Thymus (tissue), 11 donors: Measurements from ENCODE around the gene ATP5F1C. TPM values are rescaled to one million over a fixed set of nuclear protein-coding genes. Genes with fewer than 3 reads are reported as not detected.

Experiments used
- DNase-seq, 9 donors: peaks; one replicate each; pipeline ENCODE4 v3.0.0-alpha.2; 2013; ENCODE audit warnings: low spot score in 9 of 9, low read depth in 6 of 9, missing footprints in 1 of 9
- H3K27ac ChIP-seq, 2 donors: one replicate each; pipeline ENCODE4 v1.5.1; 2013; ENCODE audit warnings: control low read depth in 1 of 2, low read depth in 1 of 2, low read length in 1 of 2, mild to moderate bottlenecking in 1 of 2, moderate library complexity in 1 of 2
- H3K27me3 ChIP-seq, 2 donors: one replicate each; pipeline ENCODE4 v1.5.1; 2013; ENCODE audit warnings: low read length in 1 of 2; ENCODE audit not compliant: control insufficient read depth in 2 of 2, insufficient read depth in 1 of 2
- H3K36me3 ChIP-seq, 2 donors: one replicate each; pipeline ENCODE4 v1.5.1; 2013; ENCODE audit warnings: low read length in 1 of 2, mild to moderate bottlenecking in 1 of 2, moderate library complexity in 1 of 2; ENCODE audit not compliant: control insufficient read depth in 2 of 2, insufficient read depth in 2 of 2
- H3K4me1 ChIP-seq, 2 donors: one replicate each; pipeline ENCODE4 v1.5.1; 2013; ENCODE audit warnings: low read length in 2 of 2; ENCODE audit not compliant: control insufficient read depth in 2 of 2, insufficient read depth in 2 of 2
- H3K4me3 ChIP-seq, 2 donors: one replicate each; pipeline ENCODE4 v1.5.1; 2013; ENCODE audit warnings: low read length in 2 of 2, control low read depth in 1 of 2, mild to moderate bottlenecking in 1 of 2
- H3K9me3 ChIP-seq, 2 donors: one replicate each; pipeline ENCODE4 v1.5.1; 2013; ENCODE audit warnings: low read length in 1 of 2, mild to moderate bottlenecking in 1 of 2; ENCODE audit not compliant: control insufficient read depth in 2 of 2, insufficient read depth in 1 of 2
- WGBS: extraction: QIAGEN DNeasy Blood & Tissue Kit; methylation state at CpG from one replicate; pipeline ENCODE4 v1.1.7; 2013; 5-methylcytosine and 5-hydroxymethylcytosine counted together
- polyA plus RNA-seq: library from polyadenylated mRNA; stranded (reverse); fragments of 200-250 nt; gene quantifications from one replicate; pipeline ENCODE4 v1.2.3, GENCODE V29; 2013
- total RNA-seq: library from RNA; stranded (reverse); fragments of 120-200 nt; gene quantifications from one replicate; pipeline ENCODE4 v1.2.4, GENCODE V29; 2013
- donor health status: healthy.

ATP5F1C gene
- total and polyA plus RNA-seq, 2 donors = 257 to 491 TPM

DNA sequence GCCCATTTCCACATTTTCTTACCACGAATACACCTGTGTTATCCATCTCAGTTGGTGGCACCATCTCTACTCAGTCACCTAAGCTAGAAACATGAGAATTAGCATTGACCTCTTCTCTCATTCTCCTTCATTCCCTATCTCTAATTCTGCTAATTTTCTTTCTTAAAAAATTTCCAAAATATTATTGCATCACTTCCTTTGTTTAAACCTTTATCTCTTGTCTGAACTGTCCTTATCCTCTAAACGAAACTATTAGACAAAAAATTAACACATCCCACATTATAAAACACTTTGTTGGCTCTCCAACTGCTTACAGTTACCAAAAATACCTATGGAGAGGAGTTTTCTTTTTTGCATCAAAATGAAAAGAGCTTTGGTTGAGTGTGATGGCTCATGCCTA is 48.6 kb downstream of the ATP5F1C start:
- Histone ChIP-seq H3K27ac (no peak overlapping the region), H3K4me1 (no peaks in the 10 kb centered on the region), H3K36me3 (peaks cover under 1 to 5% of the 10 kb centered on the region in 2 donors), H3K4me3 (no peak overlapping the region), H3K27me3 (no peaks in the 10 kb centered on the region), H3K9me3 (no peaks in the 10 kb centered on the region)
- DNase-seq = no peak
- WGBS = 95% methylated on average over 2 of the region's 2 CpGs

DNA sequence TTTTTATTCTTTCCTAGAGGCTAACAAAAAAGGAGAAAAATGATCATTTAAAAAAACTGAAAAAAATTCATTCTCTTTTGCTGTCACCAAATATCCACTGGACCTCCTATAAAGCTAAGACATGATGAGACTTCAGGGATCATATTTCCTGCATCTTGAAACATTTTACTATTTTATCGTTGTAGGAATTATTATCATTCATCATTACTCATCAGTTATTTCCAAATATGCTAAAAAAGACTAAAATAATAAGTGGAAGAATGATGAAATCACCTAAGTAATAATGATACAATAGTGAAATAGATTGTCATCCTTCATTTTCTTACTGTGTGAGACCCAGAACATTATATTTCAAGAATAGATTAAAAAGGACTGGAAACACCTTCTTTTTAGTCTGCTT is 58.6 kb downstream of the ATP5F1C start:
- Histone ChIP-seq H3K27ac (no peak overlapping the region), H3K36me3 (peaks cover 0 to 7% of the 10 kb centered on the region in 2 donors), H3K4me3 (no peak overlapping the region), H3K27me3 (no peaks in the 10 kb centered on the region), H3K4me1 (no peaks in the 10 kb centered on the region), H3K9me3 (peaks cover 0 to 3% of the 10 kb centered on the region in 2 donors)
- DNase-seq = no peak
- 89% methylated on average over 1 of the region's 1 CpG for WGBS

DNA sequence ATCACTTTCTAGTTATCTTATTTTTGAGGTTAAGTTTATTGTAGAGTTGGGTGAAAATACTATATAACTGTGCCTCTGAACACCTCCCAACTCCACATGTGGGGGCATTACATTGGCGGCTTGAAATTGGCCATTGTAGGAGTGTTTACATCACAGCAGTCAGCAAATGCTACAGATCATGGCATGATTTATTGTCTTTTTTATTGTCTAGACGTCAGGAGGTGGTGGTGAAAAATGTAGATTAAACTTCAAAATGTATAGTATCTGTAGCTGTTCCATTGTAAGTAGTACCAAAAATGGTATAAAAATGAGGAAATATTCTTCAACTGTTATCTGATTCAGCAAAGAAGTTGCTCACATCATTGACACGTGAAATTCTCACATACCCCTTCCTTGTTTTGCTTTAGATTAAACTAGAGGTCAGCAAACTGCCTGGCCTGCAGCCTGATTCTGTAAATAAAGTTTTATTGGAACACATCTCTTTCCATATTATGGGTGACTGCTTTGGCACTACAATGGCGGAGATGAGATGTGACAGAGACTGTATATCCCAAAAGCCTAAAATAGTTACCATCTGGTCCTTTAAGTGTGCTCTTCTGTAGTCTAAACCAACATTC is 65.4 kb downstream of the ATP5F1C start:
- peaks cover 0 to 3% of the 10 kb centered on the region in 2 donors for H3K9me3 ChIP-seq
- H3K4me1 ChIP-seq = no peaks in the 10 kb centered on the region
- H3K4me3 ChIP-seq = no peak overlapping the region
- H3K27me3 ChIP-seq = no peaks in the 10 kb centered on the region
- whole genome bisulfite sequencing = 94% methylated on average over 4 of the region's 4 CpGs
- peaks cover 0 to 5% of the 10 kb centered on the region in 2 donors for H3K36me3 ChIP-seq
- no peak overlapping the region for H3K27ac ChIP-seq
- DNase-seq = no peak

DNA sequence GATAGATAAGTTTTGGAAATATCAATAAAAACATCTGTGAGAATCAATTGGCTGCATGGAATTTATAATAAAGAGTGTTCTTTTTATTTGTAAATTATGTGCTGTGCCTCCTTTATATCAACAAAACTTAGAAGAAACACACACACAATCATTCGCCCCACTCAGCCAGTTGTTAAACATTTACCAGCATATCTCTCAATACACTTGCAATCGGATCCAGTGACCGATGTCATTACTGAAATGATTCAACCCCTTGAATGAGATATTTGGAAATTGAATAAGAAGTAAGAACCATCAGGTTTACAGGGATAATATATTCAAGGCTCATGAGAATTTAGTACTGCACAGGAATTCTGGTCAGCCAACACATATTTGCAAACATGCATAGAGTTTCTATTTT is 65.9 kb downstream of the ATP5F1C start:
- WGBS = 98% methylated on average over 3 of the region's 3 CpGs
- H3K4me1 ChIP-seq = no peaks in the 10 kb centered on the region
- H3K27ac ChIP-seq = no peak overlapping the region
- H3K4me3 ChIP-seq = no peak overlapping the region
- H3K36me3 ChIP-seq = peaks cover 0 to 5% of the 10 kb centered on the region in 2 donors
- H3K9me3 ChIP-seq = peaks cover 0 to 3% of the 10 kb centered on the region in 2 donors
- DNase-seq = no peak
- no peaks in the 10 kb centered on the region for H3K27me3 ChIP-seq

DNA sequence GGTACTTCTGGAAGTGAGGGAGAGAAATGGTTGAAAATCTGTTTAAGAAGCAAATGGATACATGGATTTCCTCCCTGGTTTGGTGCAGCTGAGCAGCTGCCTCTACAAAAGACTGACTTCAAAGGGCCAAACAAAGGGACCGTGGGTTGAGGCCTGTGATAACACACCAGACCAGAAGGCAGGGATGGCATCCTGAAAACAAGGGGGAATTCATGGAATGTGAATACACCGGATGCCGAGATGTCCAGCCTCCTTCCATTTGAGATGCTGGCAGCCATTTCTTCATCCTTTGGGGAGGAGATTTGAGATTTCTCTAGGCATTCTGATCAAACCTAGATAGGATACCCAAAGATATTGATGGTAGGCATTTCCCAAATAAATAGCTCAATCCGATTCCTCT is 67.2 kb downstream of the ATP5F1C start:
- Histone ChIP-seq H3K36me3 (peaks cover 0 to 5% of the 10 kb centered on the region in 2 donors), H3K4me3 (no peak overlapping the region), H3K27ac (no peak overlapping the region), H3K4me1 (no peaks in the 10 kb centered on the region), H3K27me3 (no peaks in the 10 kb centered on the region), H3K9me3 (peaks cover 0 to 6% of the 10 kb centered on the region in 2 donors)
- WGBS = 93% methylated on average over 4 of the region's 4 CpGs
- no peak for DNase-seq

DNA sequence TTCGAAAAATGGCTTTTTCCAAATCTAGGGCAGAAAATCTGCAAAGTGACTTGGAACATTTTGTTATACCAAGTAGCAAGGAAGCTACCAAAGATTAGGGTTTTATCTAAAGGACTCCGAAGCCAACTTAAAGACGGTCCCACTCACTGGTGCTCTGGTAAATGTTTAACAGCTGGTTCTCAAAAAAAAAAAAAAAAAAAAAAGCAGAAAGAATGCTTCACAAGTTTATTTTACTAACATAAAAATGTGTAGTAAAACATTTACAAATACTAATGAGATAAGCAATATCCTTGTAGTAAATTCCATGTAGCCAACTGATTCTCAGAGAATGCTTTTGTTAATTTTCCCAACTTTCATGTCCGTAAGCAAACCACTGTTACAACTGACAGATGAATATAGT is 68.7 kb downstream of the ATP5F1C start:
- Histone ChIP-seq H3K27ac (no peak overlapping the region), H3K9me3 (peaks cover 0 to 11% of the 10 kb centered on the region in 2 donors), H3K27me3 (no peaks in the 10 kb centered on the region), H3K4me3 (no peak overlapping the region), H3K36me3 (peaks cover 0 to 5% of the 10 kb centered on the region in 2 donors), H3K4me1 (no peaks in the 10 kb centered on the region)
- no peak for DNase-seq
- 62% methylated on average over 4 of the region's 4 CpGs for WGBS

DNA sequence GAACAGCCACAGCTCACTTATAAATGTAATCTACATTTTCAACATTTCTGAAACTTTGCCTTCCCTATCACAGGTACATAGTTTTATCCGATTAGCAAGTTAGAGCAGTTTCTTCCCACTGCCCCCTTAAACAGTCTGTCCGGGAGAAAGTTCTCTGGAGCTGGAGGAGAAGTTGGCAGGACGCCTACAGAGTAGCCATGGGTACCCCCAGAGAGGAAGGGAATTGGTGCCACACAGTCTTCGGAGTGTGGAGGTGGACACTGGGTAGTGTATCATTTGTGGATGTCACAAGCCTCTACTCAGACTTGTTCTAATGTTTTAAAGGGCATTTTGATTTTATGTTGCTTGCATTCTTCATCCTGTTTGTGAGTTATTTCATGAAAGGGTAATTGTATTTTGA is 69.3 kb downstream of the ATP5F1C start:
- Histone ChIP-seq H3K27ac (no peak overlapping the region), H3K36me3 (no peaks in the 10 kb centered on the region), H3K9me3 (peaks cover 0 to 11% of the 10 kb centered on the region in 2 donors), H3K27me3 (no peaks in the 10 kb centered on the region), H3K4me3 (no peak overlapping the region), H3K4me1 (no peaks in the 10 kb centered on the region)
- 94% methylated on average over 4 of the region's 4 CpGs for WGBS
- no peak for DNase-seq

Other genes starting within 250 kb of the ATP5F1C start
- 1.2 TPM for gene ITIH5, start 121.2 kb upstream of the ATP5F1C start, total RNA-seq
- gene ITIH5, start 121.2 kb upstream of the ATP5F1C start, polyA plus RNA-seq = 1.8 TPM
- 0.19 TPM for gene ITIH2, start 84.9 kb upstream of the ATP5F1C start, total RNA-seq
- 0.05 TPM for gene ITIH2, start 84.9 kb upstream of the ATP5F1C start, polyA plus RNA-seq
- gene KIN, start 184 bp upstream of the ATP5F1C start, total RNA-seq = 16.1 TPM
- gene KIN, start 184 bp upstream of the ATP5F1C start, polyA plus RNA-seq = 28.6 TPM
- gene TAF3, start 30.3 kb downstream of the ATP5F1C start, total RNA-seq = 2.2 TPM
- gene TAF3, start 30.3 kb downstream of the ATP5F1C start, polyA plus RNA-seq = 5.7 TPM